ENCODE measurements around the gene CCL3. TPM values are rescaled to one million over a fixed set of nuclear protein-coding genes. Genes with fewer than 3 reads are reported as not detected.
"Not testable (repeated sequence)": the region's sequence is repeated elsewhere in the genome, so short reads cannot be mapped to it uniquely, and the experiment has no call there.

CCL3 gene
- total and polyA plus RNA-seq, 4 experiments from 2014 or later, result 3.2 to 4.2 TPM; not detected in 2

DNA sequence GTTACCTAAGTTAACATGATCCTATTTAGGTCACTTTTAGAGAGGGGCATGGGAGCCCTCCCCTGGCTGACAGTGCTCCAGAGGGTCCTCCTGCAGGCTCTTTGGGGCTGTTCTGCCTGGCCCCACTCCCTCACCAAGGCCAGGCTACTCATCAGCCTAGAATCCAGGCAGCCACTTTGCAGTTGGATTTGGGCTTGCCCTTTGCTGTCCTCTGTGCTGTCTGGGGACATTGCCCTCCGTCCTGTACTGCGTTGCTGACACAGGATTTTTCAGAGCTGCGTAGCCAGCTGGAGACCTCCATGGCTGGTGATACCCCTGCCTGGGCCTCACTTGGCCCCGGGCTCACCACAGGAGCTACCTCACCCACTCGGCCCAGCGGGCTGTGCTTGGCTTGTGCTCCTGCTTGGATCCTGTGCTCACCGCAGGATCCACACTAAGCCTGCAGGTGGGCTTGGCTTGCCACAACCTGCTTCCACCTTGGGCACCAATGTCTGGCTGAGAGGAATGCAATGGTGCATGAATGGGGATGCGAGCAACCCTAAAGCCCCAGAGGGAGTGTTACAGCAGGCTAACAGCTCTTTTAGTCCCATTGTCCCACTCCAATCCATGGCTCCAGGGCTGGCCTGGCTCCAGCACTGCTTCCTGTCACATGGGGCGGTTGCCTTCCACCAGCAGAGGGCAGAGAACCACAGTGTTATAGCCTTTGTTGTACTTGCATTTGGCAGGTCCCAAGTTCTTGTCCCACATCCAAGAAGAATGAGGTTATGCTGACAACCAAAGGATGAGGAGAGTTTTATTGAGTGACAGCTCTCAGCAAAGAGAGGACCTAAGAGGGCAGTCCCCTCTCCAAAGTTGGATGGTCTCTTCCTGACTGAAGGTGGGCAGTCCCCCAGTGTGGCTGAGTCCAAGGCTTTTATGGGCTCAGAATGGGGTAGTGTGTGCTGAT is 35.2 kb upstream of the CCL3 start:
- no peak overlapping the region for H3K4me3 Mint-ChIP-seq

GRCh38 chr17:36123431-36123830 is 33.5 kb upstream of the CCL3 start:
- H3K4me3 ChIP-seq (ENCODE audit: low read length in 2 of 2), result no peak overlapping the region
- peaks cover 0 to 7% of the 10 kb centered on the region in 2 donors for H3K9me3 ChIP-seq (ENCODE audit: control insufficient read depth in 1 of 2, low read length in 2 of 2)
- Mint-ChIP-seq H3K4me3 (no peak overlapping the region), H3K36me3 (peaks cover 1 to 6% of the 10 kb centered on the region in 2 donors), H3K4me1 (peaks cover 0 to 9% (median 0%) of the 10 kb centered on the region in 4 donors), H3K27me3 (peaks cover 3 to 8% of the 10 kb centered on the region in 2 donors), H3K27ac (no peak overlapping the region), H3K9me3 (peaks cover 0 to 24% (median 13%) of the 10 kb centered on the region in 8 donors)
- no peaks in the 10 kb centered on the region for H3K4me1 ChIP-seq (ENCODE audit: insufficient read depth, low read length)
- POLR2A ChIA-PET (ENCODE audit: partially characterized antibody), result no interaction called here
- H3K27me3 ChIP-seq (ENCODE audit: insufficient read depth, low read length), result no peaks in the 10 kb centered on the region
- no peaks in the 10 kb centered on the region for H3K36me3 ChIP-seq (ENCODE audit: insufficient read depth, low read length)
- CTCF ChIA-PET (ENCODE audit: partially characterized antibody), result no interaction called here
- H3K27ac ChIP-seq (ENCODE audit: low read depth, low read length), result no peak overlapping the region
- intact Hi-C loops (cut with micrococcal nuclease), result no loop called here
- no peak for DNase-seq

More for the DNA sequence above, 35.2 kb upstream of the CCL3 start:
- Histone ChIP-seq H3K4me3 (ENCODE audit: low read length in 2 of 2) (no peak overlapping the region), H3K27ac (ENCODE audit: low read depth, low read length) (no peak overlapping the region), H3K9me3 (ENCODE audit: control insufficient read depth in 1 of 2, low read length in 2 of 2) (peaks cover 0 to 7% of the 10 kb centered on the region in 2 donors), H3K36me3 (ENCODE audit: insufficient read depth, low read length) (no peaks in the 10 kb centered on the region), H3K27me3 (ENCODE audit: insufficient read depth, low read length) (no peaks in the 10 kb centered on the region), H3K4me1 (ENCODE audit: insufficient read depth, low read length) (no peaks in the 10 kb centered on the region)
- Mint-ChIP-seq H3K36me3 (peaks cover 1 to 6% of the 10 kb centered on the region in 2 donors), H3K27ac (no peak overlapping the region), H3K4me1 (peaks cover 0 to 9% (median 0%) of the 10 kb centered on the region in 4 donors), H3K27me3 (peaks cover 3 to 11% of the 10 kb centered on the region in 2 donors), H3K9me3 (peaks cover 0 to 24% (median 13%) of the 10 kb centered on the region in 8 donors)
- POLR2A ChIA-PET (ENCODE audit: partially characterized antibody), result no interaction called here
- CTCF ChIA-PET (ENCODE audit: partially characterized antibody), result interaction anchor here (0.8 to 1.3 kb wide), 2 partner anchors 24 to 150 kb away, joined by 3 to 5 read pairs; no protein-coding TSS in a partner anchor
- DNase-seq, result no peak
- intact Hi-C loops (cut with micrococcal nuclease), result no loop called here

- H3K36me3 ChIP-seq (ENCODE audit: insufficient read depth, low read length); H3K27ac Mint-ChIP-seq; H3K4me1 Mint-ChIP-seq; DNase-seq; H3K27me3 Mint-ChIP-seq; H3K4me1 ChIP-seq (ENCODE audit: insufficient read depth, low read length); CTCF ChIA-PET (ENCODE audit: partially characterized antibody); H3K4me3 ChIP-seq (ENCODE audit: low read length in 2 of 2); H3K36me3 Mint-ChIP-seq; H3K27me3 ChIP-seq (ENCODE audit: insufficient read depth, low read length); POLR2A ChIA-PET (ENCODE audit: partially characterized antibody); H3K4me3 Mint-ChIP-seq; intact Hi-C loops (cut with micrococcal nuclease); H3K27ac ChIP-seq (ENCODE audit: low read depth, low read length); H3K9me3 ChIP-seq (ENCODE audit: control insufficient read depth in 1 of 2, low read length in 2 of 2): not testable (repeated sequence)
- H3K9me3 Mint-ChIP-seq, result peaks cover 0 to 12% (median 6%) of the 10 kb centered on the region in 8 donors
Observed at GRCh38 chr17:36121099-36121498, 31.2 kb upstream of the CCL3 start.

DNA sequence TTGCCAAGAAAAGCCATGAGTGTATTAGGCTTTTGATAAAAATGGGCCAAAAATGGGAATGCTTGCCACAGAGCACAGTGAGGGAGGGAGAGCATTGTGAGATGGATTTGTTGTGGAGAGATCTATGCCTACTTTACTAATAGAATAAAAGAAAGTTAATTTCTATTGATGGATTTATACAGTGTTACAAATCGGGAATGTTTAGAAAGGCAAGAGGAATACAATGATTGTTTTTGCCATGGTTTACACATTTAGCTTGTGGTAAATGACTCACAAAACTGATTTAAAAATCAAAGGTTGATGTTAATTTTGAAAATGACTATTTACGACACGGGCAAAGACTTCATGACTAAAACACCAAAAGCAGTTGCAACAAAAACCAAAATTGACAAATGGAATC is 30.3 kb upstream of the CCL3 start:
- DNase-seq, result no peak
- no peaks in the 10 kb centered on the region for H3K36me3 Mint-ChIP-seq
- no peaks in the 10 kb centered on the region for H3K4me1 Mint-ChIP-seq
- Histone ChIP-seq H3K36me3 (ENCODE audit: insufficient read depth, low read length) (no peaks in the 10 kb centered on the region), H3K9me3 (ENCODE audit: control insufficient read depth in 1 of 2, low read length in 2 of 2) (peaks cover 0 to 3% of the 10 kb centered on the region in 2 donors), H3K4me1 (ENCODE audit: insufficient read depth, low read length) (no peaks in the 10 kb centered on the region), H3K27me3 (ENCODE audit: insufficient read depth, low read length) (no peaks in the 10 kb centered on the region), H3K4me3 (ENCODE audit: low read length in 2 of 2) (no peak overlapping the region), H3K27ac (ENCODE audit: low read depth, low read length) (no peak overlapping the region)
- no peak overlapping the region for H3K27ac Mint-ChIP-seq
- peaks cover 3 to 8% of the 10 kb centered on the region in 2 donors for H3K27me3 Mint-ChIP-seq
- H3K9me3 Mint-ChIP-seq, result peaks cover 0 to 3% (median 0%) of the 10 kb centered on the region in 8 donors
- ChIA-PET POLR2A (ENCODE audit: partially characterized antibody) (no interaction called here), CTCF (ENCODE audit: partially characterized antibody) (no interaction called here)
- no peak overlapping the region for H3K4me3 Mint-ChIP-seq
- intact Hi-C loops (cut with micrococcal nuclease), result no loop called here

DNA sequence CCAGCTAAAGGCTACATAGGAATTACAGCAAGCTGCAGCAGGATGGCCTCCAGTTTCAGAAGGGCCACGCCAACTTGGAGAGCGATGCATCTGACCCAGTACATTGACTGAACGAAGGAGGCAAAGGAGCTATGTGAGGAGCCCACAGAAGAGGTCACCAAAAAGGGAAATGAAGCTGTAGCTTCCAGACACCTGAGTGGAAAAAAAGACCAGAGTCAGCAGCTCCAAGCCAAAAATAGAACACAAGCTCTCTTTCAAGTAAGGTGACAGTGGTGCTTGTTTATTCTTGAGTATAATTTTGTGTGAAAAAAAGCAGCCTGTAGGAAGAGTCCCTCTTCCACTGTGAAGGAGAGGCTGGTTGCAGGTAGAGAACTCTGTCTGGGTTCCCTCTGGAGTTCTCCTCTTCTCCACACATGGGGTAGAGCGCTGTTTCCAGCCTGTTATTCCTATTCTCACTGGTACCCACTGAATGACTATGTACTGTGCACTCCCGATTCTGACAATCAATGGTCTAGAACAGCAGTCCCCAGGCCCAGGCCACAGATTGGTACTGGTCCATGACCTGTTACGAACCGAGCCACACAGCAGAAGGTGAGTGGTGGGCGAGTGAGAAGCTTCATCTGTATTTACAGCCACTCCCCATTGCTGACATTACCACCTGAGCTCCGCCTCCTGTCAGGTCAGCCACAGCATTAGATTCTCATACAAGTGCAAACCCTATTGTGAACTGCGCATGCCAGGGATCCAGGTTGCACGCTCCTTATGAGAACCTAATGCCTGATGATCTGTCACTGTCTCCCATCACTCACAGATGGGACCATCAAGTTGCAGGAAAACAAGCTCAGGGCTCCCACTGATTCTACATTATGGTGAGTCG is 28.8 kb upstream of the CCL3 start:
- Histone ChIP-seq H3K9me3 (ENCODE audit: control insufficient read depth in 1 of 2, low read length in 2 of 2) (no peaks in the 10 kb centered on the region), H3K27me3 (ENCODE audit: insufficient read depth, low read length) (no peaks in the 10 kb centered on the region), H3K4me3 (ENCODE audit: low read length in 2 of 2) (no peak overlapping the region), H3K4me1 (ENCODE audit: insufficient read depth, low read length) (no peaks in the 10 kb centered on the region), H3K27ac (ENCODE audit: low read depth, low read length) (no peak overlapping the region), H3K36me3 (ENCODE audit: insufficient read depth, low read length) (no peaks in the 10 kb centered on the region)
- ChIA-PET POLR2A (ENCODE audit: partially characterized antibody) (no interaction called here), CTCF (ENCODE audit: partially characterized antibody) (interaction anchor here (1.4 kb wide), 1 partner anchor 30 kb away, joined by 3 read pairs; no protein-coding TSS in a partner anchor)
- intact Hi-C loops (cut with micrococcal nuclease), result loop anchor here (10.0 kb wide), 1 partner anchor 66 kb away; no protein-coding TSS in a partner anchor
- H3K27me3 Mint-ChIP-seq, result peaks cover 3 to 7% of the 10 kb centered on the region in 2 donors
- DNase-seq, result no peak
- no peak overlapping the region for H3K4me3 Mint-ChIP-seq
- no peaks in the 10 kb centered on the region for H3K9me3 Mint-ChIP-seq
- H3K36me3 Mint-ChIP-seq, result no peaks in the 10 kb centered on the region
- no peaks in the 10 kb centered on the region for H3K4me1 Mint-ChIP-seq
- no peak overlapping the region for H3K27ac Mint-ChIP-seq

GRCh38 chr17:36117505-36118382 is 27.8 kb upstream of the CCL3 start:
- Histone ChIP-seq H3K27ac (ENCODE audit: low read depth, low read length) (no peak overlapping the region), H3K9me3 (ENCODE audit: control insufficient read depth in 1 of 2, low read length in 2 of 2) (no peaks in the 10 kb centered on the region), H3K4me1 (ENCODE audit: insufficient read depth, low read length) (no peaks in the 10 kb centered on the region), H3K27me3 (ENCODE audit: insufficient read depth, low read length) (no peaks in the 10 kb centered on the region), H3K4me3 (ENCODE audit: low read length in 2 of 2) (no peak overlapping the region), H3K36me3 (ENCODE audit: insufficient read depth, low read length) (no peaks in the 10 kb centered on the region)
- no peak for DNase-seq
- ChIA-PET CTCF (ENCODE audit: partially characterized antibody) (no interaction called here), POLR2A (ENCODE audit: partially characterized antibody) (no interaction called here)
- no peaks in the 10 kb centered on the region for H3K9me3 Mint-ChIP-seq
- H3K36me3 Mint-ChIP-seq, result no peaks in the 10 kb centered on the region
- intact Hi-C loops (cut with micrococcal nuclease), result loop anchor here (10.0 kb wide), 1 partner anchor 67 kb away; no protein-coding TSS in a partner anchor
- H3K4me3 Mint-ChIP-seq, result no peak overlapping the region
- peaks cover 3 to 7% of the 10 kb centered on the region in 2 donors for H3K27me3 Mint-ChIP-seq
- H3K4me1 Mint-ChIP-seq, result no peaks in the 10 kb centered on the region
- H3K27ac Mint-ChIP-seq, result no peak overlapping the region
